Prostate gland (tissue), 2 donors: ENCODE results near the gene FAM32A. TPM values are rescaled to one million over a fixed set of nuclear protein-coding genes. Genes with fewer than 3 reads are reported as not detected.

Experiments
- DNase-seq: peaks from one replicate; pipeline ENCODE4 v3.0.0-alpha.2; 2019; ENCODE audit warnings: low spot score
- H3K27ac ChIP-seq, 2 donors: fragments of 200-600 bp; sonication (generic); 2 replicates each; pipeline ENCODE4 v1.5.1; 2017 to 2019
- H3K27me3 ChIP-seq: fragments of 200-600 bp; sonication (generic); replicated peaks from 2 replicates; pipeline ENCODE4 v1.5.1; 2019; ENCODE audit not compliant: insufficient read depth
- H3K36me3 ChIP-seq, 2 donors: fragments of 200-600 bp; sonication (generic); 1 replicate in 1 of 2; 2 replicates in 1 of 2; pipeline versions ENCODE4 v1.5.1 to v1.8.1; 2017 to 2019
- H3K4me1 ChIP-seq: fragments of 200-600 bp; sonication (generic); replicated peaks from 2 replicates; pipeline ENCODE4 v1.5.1; 2019
- H3K4me3 ChIP-seq, 2 donors: fragments of 200-600 bp; sonication (generic); 2 replicates each; pipeline ENCODE4 v1.5.1; 2017 to 2019
- H3K9me3 ChIP-seq: fragments of 200-600 bp; sonication (generic); 2 replicates; pipeline ENCODE4 v1.5.1; 2017
- CTCF ChIP-seq, 4 experiments: fragments of 200-600 bp in 2 of 4; fragments of 450-650 bp in 2 of 4; sonication (generic) in 2 of 4; IDR thresholded peaks; 1 replicate in 3 of 4; 2 replicates in 1 of 4; pipeline ENCODE4 v1.5.1; 2016 to 2019; ENCODE audit warnings: antibody characterized with exemption in 4 of 4, mild to moderate bottlenecking in 2 of 4, moderate library complexity in 2 of 4
- POLR2A ChIP-seq: fragments of 450-650 bp; IDR thresholded peaks from one replicate; pipeline ENCODE4 v1.6.1; 2016; ENCODE audit warnings: antibody characterized with exemption, mild to moderate bottlenecking
- POLR2AphosphoS5 ChIP-seq: sonication (generic); formaldehyde crosslinking; IDR thresholded peaks from one replicate; pipeline ENCODE4 v1.6.1; 2017; ENCODE audit warnings: antibody characterized with exemption
- WGBS: methylation state at CpG from one replicate; pipeline ENCODE4 v1.1.5; 2018; 5-methylcytosine and 5-hydroxymethylcytosine counted together
- intact Hi-C: fragments of 100-400 bp; cut with DNase I; formaldehyde crosslinking; loops from one replicate; pipeline ENCODE4 v1.14.2; 2022
- total RNA-seq, 2 donors: library from RNA; depleted of rRNA; stranded (reverse); fragments of >200 nt; gene quantifications; one replicate each; pipeline ENCODE4 v1.1.0, GENCODE V29; 2016

FAM32A gene
- total RNA-seq = 100 to 1,000 TPM in 1 of 2 donors, 10 to 100 TPM in 1; 98.1 to 103 TPM

- no peaks in the 10 kb centered on the region for H3K9me3 ChIP-seq
- DNase-seq = peak; percentile 97
- H3K4me3 ChIP-seq = peak within 1 kb of the TSS; percentile 83 to 99
- H3K27me3 ChIP-seq = no peaks in the 10 kb centered on the region
- intact Hi-C loops = loop anchor here (10.0 kb wide), 1 partner anchor 1080 kb away; the partner anchor contains the start of gene SYDE1
- H3K36me3 ChIP-seq = peaks cover 0 to under 1% of the 10 kb centered on the region in 2 donors
- TF ChIP-seq CTCF (IDR thresholded peaks at IDR 0.05) (peak; percentile 10 to 58 (median 36)), POLR2AphosphoS5 (peak; percentile 100), POLR2A (peak; percentile 62)
- WGBS = under 1% methylated on average over 39 of the region's 39 CpGs
- peak within 1 kb of the TSS; percentile 74 to 83 for H3K27ac ChIP-seq
- H3K4me1 ChIP-seq = peaks cover 5% of the 10 kb centered on the region
Measured at GRCh38 chr19:16185123-16185767, at the start of gene FAM32A. Gene FAM32A, plus strand, starts transcription at chr19:16185410. Its CDS starts 33 bp downstream, at chr19:16185443.

- Histone ChIP-seq H3K36me3 (peaks cover 6 to 23% of the 10 kb centered on the region in 2 donors), H3K27me3 (no peaks in the 10 kb centered on the region), H3K4me3 (no peak overlapping the region), H3K9me3 (no peaks in the 10 kb centered on the region), H3K27ac (no peak overlapping the region), H3K4me1 (no peaks in the 10 kb centered on the region)
- WGBS = 87% methylated on average over 4 of the region's 4 CpGs
- intact Hi-C loops = no loop called here
- no peak for TF ChIP-seq CTCF (IDR thresholded peaks at IDR 0.05)
- TF ChIP-seq POLR2A = no peak
- no peak for TF ChIP-seq POLR2AphosphoS5
- no peak for DNase-seq
Measured at GRCh38 chr19:16135430-16136127, 49.6 kb upstream of the FAM32A start.

GRCh38 chr19:16136185-16136999 is 48.8 kb upstream of the FAM32A start:
- no peaks in the 10 kb centered on the region for H3K4me1 ChIP-seq
- no peak overlapping the region for H3K4me3 ChIP-seq
- TF ChIP-seq POLR2AphosphoS5 (no peak), CTCF (IDR thresholded peaks at IDR 0.05) (no peak), POLR2A (no peak)
- H3K27ac ChIP-seq = no peak overlapping the region
- no peaks in the 10 kb centered on the region for H3K27me3 ChIP-seq
- intact Hi-C loops = no loop called here
- no peak for DNase-seq
- 54% methylated on average over 16 of the region's 16 CpGs for WGBS
- H3K9me3 ChIP-seq = no peaks in the 10 kb centered on the region
- peaks cover 6 to 23% of the 10 kb centered on the region in 2 donors for H3K36me3 ChIP-seq

GRCh38 chr19:16139752-16140151 is 45.5 kb upstream of the FAM32A start:
- Histone ChIP-seq H3K27me3 (no peaks in the 10 kb centered on the region), H3K36me3 (no peaks in the 10 kb centered on the region), H3K9me3 (no peaks in the 10 kb centered on the region), H3K4me3 (no peak overlapping the region), H3K4me1 (no peaks in the 10 kb centered on the region), H3K27ac (no peak overlapping the region)
- intact Hi-C loops = no loop called here
- 68% methylated on average over 13 of the region's 13 CpGs for WGBS
- TF ChIP-seq CTCF (IDR thresholded peaks at IDR 0.05) (no peak), POLR2AphosphoS5 (no peak)
- no peak for DNase-seq
